Vagina (tissue), 2 donors: ENCODE measurements around the gene PGRMC2. TPM values are rescaled to one million over a fixed set of nuclear protein-coding genes. Genes with fewer than 3 reads are reported as not detected.

Source experiments
- DNase-seq, 2 donors: peaks; one replicate each; pipeline ENCODE4 v3.0.0-alpha.2; 2017; ENCODE audit errors: extremely low spot score in 2 of 2
- H3K27ac ChIP-seq: fragments of 200-600 bp; sonication (generic); one replicate; pipeline ENCODE4 v1.5.1; 2019
- H3K27me3 ChIP-seq: fragments of 200-600 bp; sonication (generic); one replicate; pipeline ENCODE4 v1.5.1; 2019
- H3K36me3 ChIP-seq, 2 donors: fragments of 200-600 bp; sonication (generic); one replicate each; pipeline ENCODE4 v1.5.1; 2017 to 2019
- H3K4me1 ChIP-seq: fragments of 200-600 bp; sonication (generic); one replicate; pipeline ENCODE4 v1.5.1; 2019
- H3K4me3 ChIP-seq, 2 donors: fragments of 200-600 bp; sonication (generic); 1 replicate in 1 of 2; 2 replicates in 1 of 2; pipeline ENCODE4 v1.5.1; 2016 to 2019
- H3K9me3 ChIP-seq: fragments of 200-600 bp; sonication (generic); one replicate; pipeline ENCODE4 v1.5.1; 2019
- POLR2A ChIP-seq, 2 donors: fragments of 450-650 bp; IDR thresholded peaks; one replicate each; pipeline ENCODE4 v1.6.1; 2017; ENCODE audit warnings: antibody characterized with exemption in 2 of 2, mild to moderate bottlenecking in 2 of 2, moderate library complexity in 2 of 2
- POLR2AphosphoS5 ChIP-seq, 2 donors: sonication (generic); formaldehyde crosslinking; IDR thresholded peaks; one replicate each; pipeline ENCODE4 v1.9.0; 2017; ENCODE audit warnings: antibody characterized with exemption in 2 of 2, mild to moderate bottlenecking in 2 of 2, low read depth in 1 of 2; ENCODE audit not compliant: insufficient read depth in 1 of 2
- intact Hi-C: fragments of 100-400 bp; cut with DNase I; formaldehyde crosslinking; loops from one replicate; pipeline ENCODE4 v1.15.1; 2023
- total RNA-seq: library from RNA; depleted of rRNA; stranded (reverse); fragments of >200 nt; gene quantifications from one replicate; pipeline ENCODE4 v1.2.3, GENCODE V29; 2016
- TF ChIP-seq, protein P1 (sequence below), 3 experiments: fragments of 450-650 bp in 2 of 3; fragments of 200-600 bp in 1 of 3; sonication (generic) in 1 of 3; IDR thresholded peaks; one replicate each; pipeline ENCODE4 v1.5.1; 2017 to 2019; ENCODE audit warnings: antibody characterized with exemption in 3 of 3, mild to moderate bottlenecking in 2 of 3, moderate library complexity in 2 of 3

PGRMC2 gene, protein sequence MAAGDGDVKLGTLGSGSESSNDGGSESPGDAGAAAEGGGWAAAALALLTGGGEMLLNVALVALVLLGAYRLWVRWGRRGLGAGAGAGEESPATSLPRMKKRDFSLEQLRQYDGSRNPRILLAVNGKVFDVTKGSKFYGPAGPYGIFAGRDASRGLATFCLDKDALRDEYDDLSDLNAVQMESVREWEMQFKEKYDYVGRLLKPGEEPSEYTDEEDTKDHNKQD
- 27.7 TPM for total RNA-seq

DNA sequence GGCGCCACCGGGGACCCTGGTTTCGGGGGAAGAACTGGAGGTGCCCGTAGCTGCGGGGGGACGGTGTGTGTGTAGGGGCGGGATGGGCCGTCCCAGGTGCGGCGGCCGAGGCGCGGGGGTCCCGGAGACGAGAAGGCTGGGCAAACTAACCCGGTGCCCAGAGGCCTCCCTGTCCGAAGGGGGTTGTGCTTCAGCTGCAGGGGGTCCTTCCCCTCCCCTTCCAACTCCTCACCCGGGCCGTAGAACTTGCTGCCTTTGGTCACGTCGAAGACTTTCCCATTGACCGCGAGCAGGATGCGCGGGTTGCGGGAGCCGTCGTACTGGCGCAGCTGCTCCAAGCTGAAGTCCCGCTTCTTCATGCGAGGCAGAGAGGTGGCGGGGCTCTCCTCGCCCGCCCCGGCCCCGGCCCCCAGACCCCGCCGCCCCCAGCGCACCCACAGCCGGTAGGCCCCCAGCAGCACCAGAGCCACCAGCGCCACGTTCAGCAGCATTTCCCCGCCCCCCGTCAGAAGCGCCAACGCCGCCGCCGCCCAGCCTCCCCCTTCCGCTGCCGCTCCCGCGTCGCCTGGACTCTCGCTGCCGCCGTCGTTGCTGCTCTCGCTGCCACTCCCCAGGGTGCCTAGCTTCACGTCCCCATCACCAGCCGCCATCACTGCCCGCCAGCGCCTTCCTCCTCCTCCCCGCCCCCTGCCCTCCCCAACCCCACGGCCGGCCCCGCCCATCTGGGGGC lies at the start of gene PGRMC2:
TSS of gene PGRMC2 (minus strand) at position 673 of the 730 bp plus-strand sequence. CDS start at position 650, 23 bp downstream.
- H3K4me3 ChIP-seq = peak within 1 kb of the TSS; percentile 87 to 91
- no peaks in the 10 kb centered on the region for H3K36me3 ChIP-seq
- H3K27me3 ChIP-seq = no peaks in the 10 kb centered on the region
- TF ChIP-seq POLR2A (IDR thresholded peaks at IDR 0.05) (peak in 1 of 2 donors; percentile 73), POLR2AphosphoS5 (IDR thresholded peaks at IDR 0.05; ENCODE audit: insufficient read depth in 1 of 2, low read depth in 1 of 2) (no peak)
- TF ChIP-seq, protein P1, sequence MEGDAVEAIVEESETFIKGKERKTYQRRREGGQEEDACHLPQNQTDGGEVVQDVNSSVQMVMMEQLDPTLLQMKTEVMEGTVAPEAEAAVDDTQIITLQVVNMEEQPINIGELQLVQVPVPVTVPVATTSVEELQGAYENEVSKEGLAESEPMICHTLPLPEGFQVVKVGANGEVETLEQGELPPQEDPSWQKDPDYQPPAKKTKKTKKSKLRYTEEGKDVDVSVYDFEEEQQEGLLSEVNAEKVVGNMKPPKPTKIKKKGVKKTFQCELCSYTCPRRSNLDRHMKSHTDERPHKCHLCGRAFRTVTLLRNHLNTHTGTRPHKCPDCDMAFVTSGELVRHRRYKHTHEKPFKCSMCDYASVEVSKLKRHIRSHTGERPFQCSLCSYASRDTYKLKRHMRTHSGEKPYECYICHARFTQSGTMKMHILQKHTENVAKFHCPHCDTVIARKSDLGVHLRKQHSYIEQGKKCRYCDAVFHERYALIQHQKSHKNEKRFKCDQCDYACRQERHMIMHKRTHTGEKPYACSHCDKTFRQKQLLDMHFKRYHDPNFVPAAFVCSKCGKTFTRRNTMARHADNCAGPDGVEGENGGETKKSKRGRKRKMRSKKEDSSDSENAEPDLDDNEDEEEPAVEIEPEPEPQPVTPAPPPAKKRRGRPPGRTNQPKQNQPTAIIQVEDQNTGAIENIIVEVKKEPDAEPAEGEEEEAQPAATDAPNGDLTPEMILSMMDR (IDR thresholded peaks at IDR 0.05) = no peak
- no peak for DNase-seq
- H3K4me1 ChIP-seq = peaks cover 37% of the 10 kb centered on the region
- H3K27ac ChIP-seq = peak within 1 kb of the TSS; percentile 95
- intact Hi-C loops = loop anchor here (5.0 to 10.0 kb wide), 2 partner anchors 97 to 525 kb away; no protein-coding TSS in a partner anchor
- no peaks in the 10 kb centered on the region for H3K9me3 ChIP-seq

DNA sequence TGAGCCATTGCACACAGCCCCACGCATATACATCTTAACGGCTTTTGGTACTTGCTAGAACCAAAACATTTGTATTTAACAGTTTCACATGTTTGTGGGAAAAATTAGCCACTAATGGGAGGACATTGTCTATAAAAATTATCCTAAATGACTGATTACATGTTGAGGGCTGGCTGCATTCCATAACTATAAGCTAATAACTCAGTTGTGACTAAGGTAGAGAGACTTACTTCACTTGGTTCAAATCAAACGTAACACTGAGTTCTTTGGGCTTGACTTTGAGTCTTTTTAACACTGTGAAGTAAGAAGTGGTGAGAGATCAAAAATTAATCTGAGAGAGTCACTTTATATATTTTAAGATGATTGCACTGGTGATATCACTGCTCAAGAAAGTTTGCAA lies 47.9 kb upstream of the PGRMC2 start:
- intact Hi-C loops = no loop called here
- TF ChIP-seq POLR2AphosphoS5 (IDR thresholded peaks at IDR 0.05; ENCODE audit: insufficient read depth in 1 of 2, low read depth in 1 of 2) = no peak
- TF ChIP-seq, protein P1 (IDR thresholded peaks at IDR 0.05) = no peak
- TF ChIP-seq POLR2A (IDR thresholded peaks at IDR 0.05) = no peak
- Histone ChIP-seq H3K27me3 (no peaks in the 10 kb centered on the region), H3K27ac (no peak overlapping the region), H3K9me3 (no peaks in the 10 kb centered on the region), H3K36me3 (no peaks in the 10 kb centered on the region), H3K4me3 (no peak overlapping the region), H3K4me1 (no peaks in the 10 kb centered on the region)
- no peak for DNase-seq

DNA sequence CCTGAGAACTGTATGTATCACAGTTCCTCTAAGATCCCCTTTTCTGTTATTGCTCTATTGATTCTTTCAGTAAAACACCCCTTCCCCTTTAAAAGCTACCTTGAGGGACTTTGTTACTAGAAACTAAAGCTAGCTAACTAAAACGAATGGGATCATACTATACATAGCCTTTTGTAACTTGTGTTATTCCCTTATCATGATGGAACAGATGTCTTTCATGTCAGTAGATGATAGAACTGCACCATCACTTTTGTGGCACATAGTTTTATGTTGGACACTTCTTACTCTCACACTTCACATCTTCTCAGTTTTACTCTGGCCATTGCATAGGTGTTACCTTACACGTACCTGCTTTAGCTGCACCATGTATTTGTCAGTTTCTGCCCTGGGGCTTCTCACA lies 46.6 kb upstream of the PGRMC2 start:
- no peak for TF ChIP-seq POLR2A (IDR thresholded peaks at IDR 0.05)
- TF ChIP-seq, protein P1 (IDR thresholded peaks at IDR 0.05) = no peak
- TF ChIP-seq POLR2AphosphoS5 (IDR thresholded peaks at IDR 0.05; ENCODE audit: insufficient read depth in 1 of 2, low read depth in 1 of 2) = no peak
- H3K27me3 ChIP-seq = no peaks in the 10 kb centered on the region
- intact Hi-C loops = no loop called here
- DNase-seq = no peak
- H3K9me3 ChIP-seq = no peaks in the 10 kb centered on the region
- H3K4me1 ChIP-seq = no peaks in the 10 kb centered on the region
- H3K36me3 ChIP-seq = no peaks in the 10 kb centered on the region
- H3K27ac ChIP-seq = no peak overlapping the region
- H3K4me3 ChIP-seq = no peak overlapping the region

DNA sequence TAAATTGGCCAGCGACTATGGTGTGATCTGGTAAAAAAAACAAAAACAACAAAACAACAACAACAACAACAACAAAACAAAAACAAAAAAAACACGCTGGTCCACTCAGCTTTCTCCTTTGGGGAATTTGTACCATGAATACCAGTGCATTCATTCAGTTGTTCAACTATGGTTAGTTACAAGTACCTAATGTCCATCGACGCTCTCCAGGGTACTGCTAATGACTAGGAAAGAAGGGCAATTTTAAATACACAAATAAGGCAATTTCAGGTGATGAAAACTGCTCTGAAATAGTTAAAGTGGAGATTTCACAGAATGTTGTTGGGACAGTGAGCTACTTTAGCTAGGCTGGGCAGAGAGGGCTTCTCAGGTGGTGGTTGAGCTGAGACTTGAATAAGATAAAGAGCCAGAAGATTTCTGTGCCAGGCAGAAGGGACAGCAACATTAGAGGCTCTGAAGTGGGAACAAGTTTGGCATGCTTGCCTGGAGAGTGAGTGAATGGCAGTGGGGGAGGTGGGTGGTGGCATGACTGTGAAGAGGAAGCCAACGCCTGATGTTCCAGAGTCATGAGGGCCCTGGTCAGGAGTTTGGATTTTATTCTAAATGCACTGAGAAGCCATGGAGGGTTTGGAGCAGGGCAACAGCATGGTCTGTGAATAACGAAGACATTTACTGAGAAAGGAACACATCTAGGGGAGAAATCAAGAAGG lies 45.9 kb upstream of the PGRMC2 start:
- no peaks in the 10 kb centered on the region for H3K9me3 ChIP-seq
- H3K4me3 ChIP-seq = no peak overlapping the region
- no peaks in the 10 kb centered on the region for H3K36me3 ChIP-seq
- no peaks in the 10 kb centered on the region for H3K4me1 ChIP-seq
- H3K27me3 ChIP-seq = no peaks in the 10 kb centered on the region
- intact Hi-C loops = no loop called here
- TF ChIP-seq POLR2A (IDR thresholded peaks at IDR 0.05) = no peak
- TF ChIP-seq, protein P1 (IDR thresholded peaks at IDR 0.05) = no peak
- TF ChIP-seq POLR2AphosphoS5 (IDR thresholded peaks at IDR 0.05; ENCODE audit: insufficient read depth in 1 of 2, low read depth in 1 of 2) = no peak
- no peak for DNase-seq
- H3K27ac ChIP-seq = no peak overlapping the region
